Endodermal cell (in vitro differentiated cells): ENCODE data around the gene S1PR1. TPM values are rescaled to one million over a fixed set of nuclear protein-coding genes. Genes with fewer than 3 reads are reported as not detected.

ENCODE experiments used
- DNase-seq: peaks from one replicate; pipeline ENCODE4 v3.0.0-alpha.2; 2017
- H3K27ac ChIP-seq: 2 replicates; pipeline ENCODE4 v1.5.1; 2013; ENCODE audit warnings: mild to moderate bottlenecking, low read depth, low read length, moderate library complexity
- H3K27me3 ChIP-seq: 2 replicates; pipeline ENCODE4 v1.6.1; 2013; ENCODE audit warnings: mild to moderate bottlenecking, low read length, moderate library complexity; ENCODE audit not compliant: insufficient read depth, control insufficient read depth, poor library complexity, severe bottlenecking
- H3K36me3 ChIP-seq: 2 replicates; pipeline ENCODE4 v1.7.0; 2013; ENCODE audit warnings: mild to moderate bottlenecking, low read length, moderate library complexity; ENCODE audit not compliant: control insufficient read depth, insufficient read depth
- H3K4me1 ChIP-seq: one replicate; pipeline ENCODE4 v1.7.0; 2013; ENCODE audit warnings: low read length; ENCODE audit not compliant: control insufficient read depth, insufficient read depth
- H3K4me3 ChIP-seq: 2 replicates; pipeline ENCODE4 v1.5.1; 2013; ENCODE audit warnings: mild to moderate bottlenecking, low read length, moderate library complexity
- H3K9ac ChIP-seq: 2 replicates; pipeline ENCODE4 v1.6.1; 2013; ENCODE audit warnings: mild to moderate bottlenecking, low read length, moderate library complexity; ENCODE audit not compliant: poor library complexity, severe bottlenecking; ENCODE audit errors: extremely low read depth
- H3K9me3 ChIP-seq: 2 replicates; pipeline ENCODE4 v1.6.1; 2013; ENCODE audit warnings: mild to moderate bottlenecking, low read length, moderate library complexity; ENCODE audit not compliant: control insufficient read depth
- H3K27ac Mint-ChIP-seq: 2 replicates; pipeline ENCODE4 v1.8.0; 2020; ENCODE audit warnings: mixed read lengths
- H3K27me3 Mint-ChIP-seq: 2 replicates; pipeline ENCODE4 v1.8.0; 2021; ENCODE audit warnings: mild to moderate bottlenecking, mixed read lengths; ENCODE audit not compliant: insufficient read depth
- H3K36me3 Mint-ChIP-seq: 2 replicates; pipeline ENCODE4 v1.8.0; 2020; ENCODE audit warnings: low read depth, mixed read lengths
- H3K4me1 Mint-ChIP-seq: 2 replicates; pipeline ENCODE4 v1.8.0; 2020; ENCODE audit warnings: mixed read lengths
- H3K4me3 Mint-ChIP-seq: 2 replicates; pipeline ENCODE4 v1.8.0; 2020; ENCODE audit warnings: mild to moderate bottlenecking, moderate library complexity, mixed read lengths
- H3K9me3 Mint-ChIP-seq: 2 replicates; pipeline ENCODE4 v1.8.0; 2020; ENCODE audit warnings: mild to moderate bottlenecking, mixed read lengths
- CTCF ChIP-seq: fragments of 200-600 bp; sonication (generic); conservative IDR thresholded peaks from 2 replicates; pipeline ENCODE4 v1.5.0; 2021; ENCODE audit warnings: antibody characterized with exemption, mild to moderate bottlenecking
- WGBS, 2 experiments: methylation state at CpG; one replicate each; pipeline versions ENCODE4 v1.1.5 to v1.1.7; 2013; ENCODE audit warnings: missing lambda C conversion rate in 2 of 2, mixed read lengths in 1 of 2; ENCODE audit not compliant: insufficient coverage in 1 of 2, insufficient read length in 1 of 2; 5-methylcytosine and 5-hydroxymethylcytosine counted together
- total RNA-seq, 2 donors: library from RNA; stranded (reverse); fragmentation: NEBNext Ultra II Directional in 1 of 2; extraction: Animal tissue kit (Norgen Biotek cat#: 25700) in 1 of 2; gene quantifications; 2 replicates in 1 of 2; 3 replicates in 1 of 2; pipeline ENCODE4 v1.2.1, GENCODE V29; 2021

The S1PR1 gene
- total RNA-seq, 2 donors from 2014 or later, result 0.35 to 0.53 TPM

- H3K36me3 ChIP-seq, result no peaks in the 10 kb centered on the region
- no peak for TF ChIP-seq CTCF
- Mint-ChIP-seq H3K36me3 (no peaks in the 10 kb centered on the region), H3K4me3 (no peak overlapping the region), H3K27me3 (peaks cover 2% of the 10 kb centered on the region), H3K9me3 (no peaks in the 10 kb centered on the region), H3K4me1 (peaks cover 20% of the 10 kb centered on the region), H3K27ac (no peak overlapping the region)
- H3K27me3 ChIP-seq, result no peaks in the 10 kb centered on the region
- WGBS, 2 experiments, result 89 to 94% methylated on average over 10 to 16 of the region's 16 CpGs
- peaks cover 12% of the 10 kb centered on the region for H3K4me1 ChIP-seq
- H3K9me3 ChIP-seq, result no peaks in the 10 kb centered on the region
- H3K9ac ChIP-seq, result no peak overlapping the region
- H3K4me3 ChIP-seq, result no peak overlapping the region
- H3K27ac ChIP-seq, result no peak overlapping the region
- DNase-seq, result peak; percentile 36
These were observed 47.2 kb downstream of the S1PR1 start for GRCh38 chr1:101284021-101284420.

- no peak for TF ChIP-seq CTCF
- H3K27me3 Mint-ChIP-seq, result peaks cover 2% of the 10 kb centered on the region
- Histone ChIP-seq H3K4me1 (peaks cover 12% of the 10 kb centered on the region), H3K27me3 (no peaks in the 10 kb centered on the region), H3K27ac (no peak overlapping the region), H3K9me3 (no peaks in the 10 kb centered on the region), H3K4me3 (no peak overlapping the region), H3K36me3 (no peaks in the 10 kb centered on the region), H3K9ac (no peak overlapping the region)
- H3K27ac Mint-ChIP-seq, result no peak overlapping the region
- no peak overlapping the region for H3K4me3 Mint-ChIP-seq
- H3K4me1 Mint-ChIP-seq, result peaks cover 20% of the 10 kb centered on the region
- WGBS, 2 experiments, result 94% methylated on average over 2 to 5 of the region's 5 CpGs
- no peaks in the 10 kb centered on the region for H3K9me3 Mint-ChIP-seq
- peak; percentile 11 for DNase-seq
- H3K36me3 Mint-ChIP-seq, result no peaks in the 10 kb centered on the region
These were observed 47.9 kb downstream of the S1PR1 start for GRCh38 chr1:101284622-101285218.

GRCh38 chr1:101285922-101286570 is 49.2 kb downstream of the S1PR1 start:
- Histone ChIP-seq H3K9me3 (no peaks in the 10 kb centered on the region), H3K27me3 (no peaks in the 10 kb centered on the region), H3K9ac (no peak overlapping the region), H3K27ac (no peak overlapping the region), H3K4me3 (no peak overlapping the region), H3K4me1 (peaks cover 14% of the 10 kb centered on the region), H3K36me3 (no peaks in the 10 kb centered on the region)
- Mint-ChIP-seq H3K27ac (no peak overlapping the region), H3K27me3 (peaks cover under 1% of the 10 kb centered on the region), H3K9me3 (no peaks in the 10 kb centered on the region), H3K4me1 (peaks cover 24% of the 10 kb centered on the region), H3K36me3 (no peaks in the 10 kb centered on the region), H3K4me3 (no peak overlapping the region)
- no peak for TF ChIP-seq CTCF
- DNase-seq, result no peak
- 80 to 96% methylated on average over 1 to 2 of the region's 2 CpGs for WGBS, 2 experiments
